UCSD-AML1 (cell line): Measurements from ENCODE around the gene NDUFV1.
"Not testable (repeated sequence)": the region's sequence is repeated elsewhere in the genome, so short reads cannot be mapped to it uniquely, and the experiment has no call there.

Experiments
- DNase-seq: peaks from one replicate; lab custom pipeline; 2025; ENCODE audit not compliant: unreplicated experiment; lab: John Stamatoyannopoulos, UW

NDUFV1 gene

DNA sequence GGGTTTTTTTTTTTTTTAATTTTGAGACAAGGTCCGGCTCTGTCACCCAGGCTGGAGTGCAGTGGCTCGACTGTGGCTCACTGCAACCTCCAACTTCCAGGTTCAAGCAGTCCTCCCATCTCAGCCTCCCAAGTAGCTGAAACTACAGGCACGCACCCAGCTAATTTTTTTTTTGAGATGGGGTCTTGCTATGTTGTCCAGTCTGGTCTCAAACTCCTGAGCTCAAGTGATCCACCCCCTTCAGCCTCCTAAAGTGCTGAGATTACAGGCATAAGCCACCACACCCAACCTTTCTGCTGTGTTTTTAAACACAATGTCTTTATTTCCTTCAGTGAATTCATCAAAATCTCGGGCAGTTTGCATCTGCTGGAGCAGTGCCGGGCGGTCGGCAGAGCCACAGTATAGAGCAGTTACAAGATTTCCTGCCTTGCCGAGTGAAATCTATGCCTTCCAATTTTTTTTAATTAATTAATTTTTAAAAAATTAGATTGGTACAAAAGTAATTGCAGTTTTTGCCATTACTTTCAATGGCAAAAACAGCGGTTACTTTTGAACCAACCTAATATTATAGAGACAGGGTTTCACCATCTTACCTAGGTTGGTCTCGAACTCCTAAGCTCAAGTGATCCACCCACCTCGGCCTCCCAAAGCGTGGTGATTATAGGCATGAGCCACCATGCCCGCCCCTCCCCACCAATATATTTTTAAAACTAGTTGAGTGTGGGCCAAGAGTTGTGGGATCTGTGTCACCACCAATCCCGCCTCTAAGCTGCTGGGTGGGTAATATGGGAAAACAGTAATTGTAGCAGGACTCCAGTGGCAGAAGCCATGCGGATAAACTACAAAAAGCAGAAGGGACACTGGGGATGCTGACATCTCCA lies 46.5 kb downstream of the NDUFV1 start:
- no peak for DNase-seq

DNA sequence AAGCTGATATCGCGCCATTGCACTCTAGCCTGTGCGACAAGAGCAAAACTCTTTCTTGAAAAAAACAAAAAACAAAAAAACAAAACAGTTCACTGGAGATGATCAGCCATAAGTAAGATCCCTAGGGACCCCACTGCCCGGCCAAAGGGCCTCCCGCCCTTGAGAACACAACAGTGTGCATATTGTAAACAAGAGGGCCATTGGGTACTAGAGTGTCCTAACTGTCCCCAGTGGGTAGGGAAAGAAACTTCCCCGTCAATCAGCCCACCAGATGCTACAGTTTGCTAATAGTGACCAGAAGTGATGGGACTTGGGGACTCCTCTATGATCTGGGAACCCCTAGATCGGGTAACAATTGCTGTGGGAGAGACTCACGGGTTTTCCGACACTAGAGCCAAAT lies 47.5 kb downstream of the NDUFV1 start:
- DNase-seq = no peak

DNA sequence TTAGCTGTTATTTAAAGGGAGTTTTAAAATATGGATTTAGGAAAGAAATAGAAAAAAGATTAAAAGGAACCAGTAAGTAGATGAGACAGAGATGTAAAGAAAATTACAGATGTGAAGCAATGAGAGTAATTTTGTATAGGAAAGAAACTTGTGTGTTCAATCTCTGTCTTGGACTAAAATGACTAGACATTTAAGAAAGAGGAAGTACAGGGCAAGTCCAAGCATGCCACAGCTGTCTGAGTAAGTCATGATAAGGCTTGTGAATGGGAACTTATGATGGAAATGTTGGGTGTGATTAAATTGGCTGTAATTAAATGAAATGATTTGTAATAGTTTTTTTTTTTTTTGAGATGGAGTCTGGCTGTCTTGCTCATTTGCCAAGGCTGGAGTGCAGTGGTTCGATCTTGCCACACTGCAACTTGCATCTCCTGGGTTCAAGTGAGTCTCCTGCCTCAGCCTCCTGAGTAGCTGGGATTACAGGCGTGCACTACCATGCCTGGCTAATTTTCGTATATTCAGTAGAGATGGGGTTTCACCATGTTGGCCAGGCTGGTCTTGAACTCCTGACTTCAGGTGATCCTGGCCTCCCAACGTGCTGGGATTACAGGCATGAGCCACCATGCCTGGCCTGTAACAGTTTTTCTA lies 49.7 kb downstream of the NDUFV1 start:
- no peak for DNase-seq

DNA sequence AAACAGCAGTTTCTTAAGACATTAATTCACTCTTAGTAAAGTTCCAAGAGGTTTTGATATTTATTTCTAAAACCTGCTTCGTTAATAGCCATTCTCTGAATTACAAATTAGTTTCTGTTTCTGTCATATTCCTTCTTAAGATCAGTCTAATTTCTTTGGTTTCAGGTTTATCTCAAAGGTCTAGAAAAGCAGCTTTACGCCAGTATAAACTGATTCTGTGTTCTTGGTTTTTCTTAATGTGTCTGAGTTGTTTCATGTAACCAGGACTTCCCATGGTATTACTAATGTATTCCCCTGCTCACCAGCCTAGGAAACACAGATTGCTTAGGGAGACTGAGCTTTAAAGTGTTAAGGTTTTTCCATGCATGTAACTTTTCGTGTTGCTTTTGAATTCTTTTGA lies 50.6 kb downstream of the NDUFV1 start:
- no peak for DNase-seq

DNA sequence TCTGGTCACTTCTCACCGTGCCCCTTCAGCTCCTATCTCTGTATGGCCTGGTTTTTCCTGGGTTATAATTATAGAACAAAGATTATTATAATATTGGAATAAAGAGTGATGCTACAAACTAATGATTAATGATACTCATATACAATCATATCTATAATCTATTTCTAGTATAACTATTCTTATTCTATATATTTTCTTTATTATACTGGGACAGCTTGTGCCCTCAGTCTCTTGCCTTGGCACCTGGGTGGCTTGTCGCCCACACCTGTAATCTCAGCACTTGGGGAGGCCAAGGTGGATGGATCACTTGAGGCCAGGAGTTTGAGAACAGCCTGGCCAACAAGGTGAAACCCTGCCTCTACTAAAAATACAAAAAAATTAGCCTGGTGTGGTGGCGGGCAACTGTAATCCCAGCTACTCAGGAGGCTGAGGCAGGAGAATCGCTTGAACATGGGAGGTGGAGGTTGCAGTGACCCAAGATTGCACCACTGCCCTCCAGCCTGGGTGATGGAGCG lies 53.0 kb downstream of the NDUFV1 start:
- not testable (repeated sequence) for DNase-seq

DNA sequence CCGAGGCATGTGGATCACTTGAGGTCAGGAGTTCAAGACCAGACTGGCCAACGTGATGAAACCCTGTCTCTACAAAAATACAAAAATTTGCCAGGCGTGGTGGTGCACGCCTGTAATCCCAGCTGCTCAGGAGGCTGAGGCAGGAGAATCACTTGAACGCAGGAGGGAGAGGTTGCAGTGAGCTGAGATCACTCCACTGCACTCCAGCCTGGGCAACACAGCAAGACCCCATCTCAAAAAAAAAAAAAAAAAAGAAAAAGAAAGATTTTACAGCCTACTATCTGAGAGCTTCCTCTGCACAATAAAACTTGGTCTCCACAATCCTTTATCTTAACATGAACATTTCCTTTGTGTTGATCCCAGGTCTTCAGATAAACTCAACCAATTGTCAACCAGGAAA lies 54.0 kb downstream of the NDUFV1 start:
- DNase-seq = not testable (repeated sequence)
